Measurements from ENCODE around the gene TSN.
A peak's percentile ranks its signal among the peaks of the same experiment; 100 is the strongest.

GRCh38 chr2:121774235-121774634, 18.8 kb downstream of the TSN start:
- TF ChIP-seq GATA3 (IDR thresholded peaks at IDR 0.05; ENCODE audit: low read depth, low read length): no peak
- peak; percentile 78 for TF ChIP-seq GATA2 (IDR thresholded peaks at IDR 0.05; ENCODE audit: low read depth, low read length)
